Measurements from ENCODE around the gene TFPT. TPM values are rescaled to one million over a fixed set of nuclear protein-coding genes. Genes with fewer than 3 reads are reported as not detected.

Gene TFPT
- total RNA-seq, 1 experiment from 2014 or later: 26.6 TPM

DNA sequence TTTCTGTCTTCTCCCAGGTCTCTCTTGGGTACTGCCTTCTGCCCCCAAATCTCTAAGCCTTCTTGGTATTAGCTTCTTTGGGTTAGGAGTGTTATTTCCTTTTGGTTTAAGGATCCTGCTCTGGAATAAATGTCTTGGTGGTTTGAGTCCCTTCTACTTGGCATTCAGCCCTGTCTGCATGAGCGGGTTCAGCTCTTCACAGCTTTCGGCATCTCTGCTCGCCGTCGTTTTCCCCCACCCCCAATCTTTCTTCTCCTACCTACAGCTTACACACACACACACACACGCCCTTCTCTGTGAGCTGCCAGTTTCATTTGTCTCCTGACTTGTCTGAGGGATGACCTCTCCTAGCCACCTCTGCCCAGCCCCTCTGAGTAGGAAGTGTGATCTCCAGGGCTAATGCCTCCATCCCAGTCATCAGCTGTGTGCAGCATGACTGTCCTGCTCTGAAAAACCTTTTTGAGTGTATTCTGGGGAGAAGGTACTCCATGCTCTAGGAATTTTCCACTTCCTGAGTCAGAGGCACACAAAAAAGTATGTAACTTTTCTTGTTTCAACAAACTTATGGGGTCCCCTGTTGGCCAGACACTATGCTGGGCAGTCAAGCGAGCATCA, 26.8 kb upstream of the TFPT start:
- no peak overlapping the region for H3T11ph ChIP-seq (ENCODE audit: low read length)
- H2BK120ac ChIP-seq (ENCODE audit: low read depth, low read length, poor library complexity, severe bottlenecking): no peak overlapping the region
- H3K79me1 ChIP-seq (ENCODE audit: insufficient read depth, low read depth, low read length, poor library complexity, severe bottlenecking): peaks cover 13% of the 10 kb centered on the region
- no peak overlapping the region for H4K91ac ChIP-seq (ENCODE audit: insufficient read length, low read depth, low read length)
- H3K23ac ChIP-seq (ENCODE audit: insufficient read length, low read depth, low read length): no peak overlapping the region
- no peaks in the 10 kb centered on the region for H3K27me3 ChIP-seq (ENCODE audit: insufficient read depth, low read length)
- H2AK5ac ChIP-seq (ENCODE audit: insufficient read length, low read length): no peak overlapping the region
- no peak overlapping the region for H2BK5ac ChIP-seq (ENCODE audit: insufficient read length, low read length)
- Mint-ChIP-seq H3K9me3 (no peaks in the 10 kb centered on the region; a peak in 2 of 5 replicates), H3K27me3 (ENCODE audit: low read depth) (0 out of 2 replicates have a peak, but pooled peaks cover 1% of the 10 kb centered on the region), H3K4me1 (peaks cover 23 to 25% of the 10 kb centered on the region in 2 experiments), H3K27ac (no peak overlapping the region; a peak in 1 of 7 replicates), H3K4me3 (no peak overlapping the region), H3K36me3 (ENCODE audit: insufficient read depth in 1 of 3, low read depth in 3 of 3) (peaks cover 66 to 82% (median 72%) of the 10 kb centered on the region in 3 experiments)
- H2BK12ac ChIP-seq (ENCODE audit: insufficient read length, low read depth, low read length): no peak overlapping the region
- TF ChIP-seq, protein P1, sequence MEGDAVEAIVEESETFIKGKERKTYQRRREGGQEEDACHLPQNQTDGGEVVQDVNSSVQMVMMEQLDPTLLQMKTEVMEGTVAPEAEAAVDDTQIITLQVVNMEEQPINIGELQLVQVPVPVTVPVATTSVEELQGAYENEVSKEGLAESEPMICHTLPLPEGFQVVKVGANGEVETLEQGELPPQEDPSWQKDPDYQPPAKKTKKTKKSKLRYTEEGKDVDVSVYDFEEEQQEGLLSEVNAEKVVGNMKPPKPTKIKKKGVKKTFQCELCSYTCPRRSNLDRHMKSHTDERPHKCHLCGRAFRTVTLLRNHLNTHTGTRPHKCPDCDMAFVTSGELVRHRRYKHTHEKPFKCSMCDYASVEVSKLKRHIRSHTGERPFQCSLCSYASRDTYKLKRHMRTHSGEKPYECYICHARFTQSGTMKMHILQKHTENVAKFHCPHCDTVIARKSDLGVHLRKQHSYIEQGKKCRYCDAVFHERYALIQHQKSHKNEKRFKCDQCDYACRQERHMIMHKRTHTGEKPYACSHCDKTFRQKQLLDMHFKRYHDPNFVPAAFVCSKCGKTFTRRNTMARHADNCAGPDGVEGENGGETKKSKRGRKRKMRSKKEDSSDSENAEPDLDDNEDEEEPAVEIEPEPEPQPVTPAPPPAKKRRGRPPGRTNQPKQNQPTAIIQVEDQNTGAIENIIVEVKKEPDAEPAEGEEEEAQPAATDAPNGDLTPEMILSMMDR (conservative IDR thresholded peaks at IDR 0.05): no peak
- H3K14ac ChIP-seq (ENCODE audit: insufficient read depth, low read length): no peak overlapping the region
- no peak overlapping the region for H2AFZ ChIP-seq (ENCODE audit: low read length)
- H4K20me1 ChIP-seq (ENCODE audit: control insufficient read depth, insufficient read depth, insufficient read length): no peaks in the 10 kb centered on the region
- H4K5ac ChIP-seq (ENCODE audit: insufficient read length, low read depth, low read length): no peak overlapping the region
- H3K23me2 ChIP-seq (ENCODE audit: insufficient read length, low read depth, low read length, poor library complexity, severe bottlenecking): no peaks in the 10 kb centered on the region
- H3K18ac ChIP-seq (ENCODE audit: insufficient read length, low read depth, low read length): no peak overlapping the region
- WGBS (ENCODE audit: extremely low coverage, insufficient read length, low lambda C conversion rate): no CpG with 5 or more reads among the region's 7 CpGs
- no peaks in the 10 kb centered on the region for H3K4me1 ChIP-seq (ENCODE audit: insufficient read depth, low read length)
- no peak overlapping the region for H3K9ac ChIP-seq (ENCODE audit: extremely low read depth, insufficient read length, low read length)
- H3K4ac ChIP-seq (ENCODE audit: low read depth, low read length): no peak overlapping the region
- no peak overlapping the region for H3K56ac ChIP-seq (ENCODE audit: insufficient read length, low read depth, low read length)
- no peak overlapping the region for H3K27ac ChIP-seq (ENCODE audit: insufficient read length, low read depth, low read length)
- no peak overlapping the region for H2BK20ac ChIP-seq (ENCODE audit: low read depth, low read length, poor library complexity, severe bottlenecking)
- no peak overlapping the region for H2BK15ac ChIP-seq (ENCODE audit: low read depth, low read length)
- DNase-seq: no peak
- no peak overlapping the region for H3K4me2 ChIP-seq (ENCODE audit: insufficient read depth, insufficient read length, low read length)
- no peaks in the 10 kb centered on the region for H3K9me3 ChIP-seq (ENCODE audit: control insufficient read depth, low read depth, low read length)
- H3K79me2 ChIP-seq (ENCODE audit: insufficient read depth, low read length): peaks cover 24% of the 10 kb centered on the region; the same call in 1 of the 2 replicates
- H4K8ac ChIP-seq (replicated peaks; ENCODE audit: insufficient read length, low read depth, low read length): no peak overlapping the region

All from H9 (cell line).